K562 (cell line): ENCODE measurements around the gene WDR31. TPM values are rescaled to one million over a fixed set of nuclear protein-coding genes. Genes with fewer than 3 reads are reported as not detected.

Source experiments
- KDM5B ChIP-seq: fragments of 200-600 bp; sonication (generic); IDR thresholded peaks from 2 replicates; pipeline ENCODE4 v1.6.1; 2012; ENCODE audit warnings: low read depth, mild to moderate bottlenecking, moderate library complexity, low read length, control low read depth, inconsistent platforms; ENCODE audit not compliant: insufficient replicate concordance
- KLF13 ChIP-seq: fragments of 450-650 bp; IDR thresholded peaks from 2 replicates; pipeline ENCODE4 v1.6.1; 2016; ENCODE audit warnings: missing genetic modification characterization, low read depth, mild to moderate bottlenecking, missing compliant biosample characterization, moderate library complexity, borderline replicate concordance
- MNT ChIP-seq, 2 experiments: fragments of 450-650 bp; conservative IDR thresholded peaks; 2 replicates each; pipeline ENCODE4 v1.6.1; 2017; ENCODE audit warnings: mild to moderate bottlenecking in 2 of 2, moderate library complexity in 2 of 2
- NR1H2 ChIP-seq: sonication (generic); formaldehyde crosslinking; IDR thresholded peaks from 2 replicates; pipeline ENCODE4 v1.4.0; 2020; ENCODE audit warnings: mild to moderate bottlenecking, missing genetic modification reagents
- NRF1 ChIP-seq, 2 experiments: fragments of 450-650 bp; IDR thresholded peaks in 1 of 2; conservative IDR thresholded peaks in 1 of 2; 2 replicates each; pipeline ENCODE4 v1.6.1; 2014; ENCODE audit warnings: mild to moderate bottlenecking in 2 of 2
- PCBP1 ChIP-seq: fragments of 200-400 bp; formaldehyde crosslinking; IDR thresholded peaks from 2 replicates; pipeline ENCODE4 v1.6.1; 2018; ENCODE audit warnings: mild to moderate bottlenecking, low read depth, low read length; ENCODE audit not compliant: poor library complexity, severe bottlenecking
- PHF20 ChIP-seq: fragments of 450-650 bp; IDR thresholded peaks from 2 replicates; pipeline ENCODE4 v1.6.1; 2018; ENCODE audit not compliant: partially characterized antibody
- POLR2H ChIP-seq: IDR thresholded peaks from 2 replicates; pipeline ENCODE4 v1.6.1; 2016; ENCODE audit warnings: missing genetic modification characterization, low read depth, mild to moderate bottlenecking, control low read depth, missing compliant biosample characterization, moderate library complexity
- SMAD3 ChIP-seq: fragments of 450-650 bp; formaldehyde crosslinking; conservative IDR thresholded peaks from 2 replicates; pipeline ENCODE4 v1.4.0; 2020; ENCODE audit warnings: mild to moderate bottlenecking
- SRF ChIP-seq, 2 experiments: fragments of 250-450, 450-650 bp in 1 of 2; sonication (Bioruptor Pico) in 1 of 2; sonication (generic) in 1 of 2; formaldehyde crosslinking; IDR thresholded peaks; 2 replicates each; pipeline versions ENCODE4 v1.5.0 to v1.5.1; 2020 to 2022; ENCODE audit warnings: mild to moderate bottlenecking in 1 of 2, missing genetic modification reagents in 1 of 2
- STAT5A ChIP-seq: IDR thresholded peaks from 2 replicates; pipeline ENCODE4 v1.6.1; 2012; ENCODE audit warnings: low read length, inconsistent platforms, borderline replicate concordance
- ZBTB12 ChIP-seq: fragments of 250-450 bp; sonication (Bioruptor Pico); IDR thresholded peaks from 2 replicates; pipeline ENCODE4 v1.4.0; 2020
- ZNF408 ChIP-seq: fragments of 250-450 bp; sonication (Bioruptor Pico); IDR thresholded peaks from 2 replicates; pipeline ENCODE4 v1.4.0; 2020; ENCODE audit warnings: low read depth, mild to moderate bottlenecking, moderate library complexity
- ZNF512 ChIP-seq: IDR thresholded peaks from 2 replicates; pipeline ENCODE4 v1.6.1; 2016; ENCODE audit warnings: missing genetic modification characterization, missing compliant biosample characterization
- ZNF717 ChIP-seq: fragments of 250-450 bp; sonication (Bioruptor Pico); IDR thresholded peaks from 2 replicates; pipeline ENCODE4 v1.5.0; 2021
- ZNF79 ChIP-seq: fragments of 250-450 bp; sonication (Bioruptor Pico); IDR thresholded peaks from 2 replicates; pipeline ENCODE4 v1.4.0; 2020; ENCODE audit warnings: low read depth, mild to moderate bottlenecking, moderate library complexity
- polyA plus RNA-seq, 8 experiments: library from polyadenylated mRNA; depleted of rRNA in 4 of 8; stranded (reverse) in 5 of 8; unstranded in 3 of 8; fragments of >200 nt; fragmentation: Nextera tagmentation in 2 of 8; fragmentation: Illumina TruSeq in 1 of 8; extraction: Ambion mirVana in 2 of 8; extraction: Trizol in 1 of 8; gene quantifications; 2 replicates each; pipeline versions ENCODE4 v1.2.1 to v1.2.3, GENCODE V29; 2011 to 2014; ENCODE audit warnings: inconsistent platforms in 1 of 8, missing spikeins in 1 of 8
- total RNA-seq, 7 experiments: library from RNA; depleted of rRNA in 6 of 7; stranded (reverse); fragments of >200 nt in 6 of 7; fragmentation: Illumina TruSeq in 2 of 7; extraction: Trizol in 2 of 7; gene quantifications; 2 replicates each; pipeline versions ENCODE4 v1.2.1 to v1.2.3, GENCODE V29; 2011 to 2021; ENCODE audit warnings: low replicate concordance in 1 of 7
- TF ChIP-seq, protein P1 (sequence below): fragments of 250-450 bp; sonication (Bioruptor Pico); IDR thresholded peaks from 2 replicates; pipeline ENCODE4 v1.4.0; 2020; ENCODE audit warnings: mild to moderate bottlenecking
- TF ChIP-seq, protein P2 (sequence below): fragments of 200-800 bp; sonication (Bioruptor generic); IDR thresholded peaks from 2 replicates; pipeline ENCODE4 v1.6.1; 2017; ENCODE audit warnings: missing genetic modification characterization, missing compliant biosample characterization

Gene WDR31
- total and polyA plus RNA-seq, 9 of the 15 experiments (the other 6 are each of a cell fraction or from before 2014, with no cell fraction given), result 0.35 to 1.8 (median 0.95) TPM

DNA sequence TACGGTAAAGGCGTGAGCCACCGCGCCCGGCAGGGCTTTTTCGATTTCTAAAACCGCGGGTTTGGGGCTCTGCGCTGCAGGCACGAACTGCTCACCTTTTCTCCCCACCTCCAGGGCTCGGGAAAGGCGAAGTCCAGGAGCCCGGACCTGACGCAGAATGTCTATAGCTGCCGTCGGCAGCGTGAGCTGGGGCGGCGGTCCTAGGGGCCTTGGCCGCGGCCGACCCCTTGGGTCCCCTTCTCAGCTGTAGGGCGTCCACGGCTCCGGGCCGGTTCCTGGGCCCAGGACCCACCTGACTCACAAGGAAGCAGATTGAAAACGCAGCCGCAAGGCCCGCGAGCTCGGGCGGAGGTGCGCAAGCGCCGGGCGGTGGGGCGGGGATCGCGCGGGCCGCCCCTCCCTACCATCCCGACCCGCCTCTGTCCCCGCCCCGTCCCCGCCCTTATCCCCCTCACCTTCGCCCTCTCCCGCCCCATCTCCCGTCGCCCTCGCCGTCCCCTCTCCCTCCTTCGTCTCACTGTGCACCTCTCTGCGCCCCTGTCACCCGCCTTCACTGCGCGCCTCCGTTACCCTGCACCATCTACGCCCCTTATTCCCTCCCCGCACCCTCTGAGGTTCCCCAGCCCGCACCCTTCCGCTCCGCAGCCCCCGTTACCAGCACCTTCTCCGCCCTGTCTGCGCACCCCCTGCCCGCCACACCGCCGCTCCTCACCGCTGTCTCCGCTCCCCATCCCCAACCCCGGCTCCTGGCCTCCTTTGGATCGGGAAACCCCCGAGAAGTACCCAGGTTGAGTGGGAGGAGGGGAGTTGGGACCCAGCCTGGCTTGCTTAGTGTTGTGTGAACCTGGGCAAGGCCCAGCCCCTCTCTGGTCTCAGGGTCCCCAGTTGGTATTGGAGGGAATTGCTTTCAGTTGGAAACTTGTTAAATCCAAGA is 36.8 kb upstream of the WDR31 start, which contains the start of gene HDHD3 (continued):
- no peak for TF ChIP-seq ZNF79 (CRISPR knock-in tag)
- TF ChIP-seq, protein P1, sequence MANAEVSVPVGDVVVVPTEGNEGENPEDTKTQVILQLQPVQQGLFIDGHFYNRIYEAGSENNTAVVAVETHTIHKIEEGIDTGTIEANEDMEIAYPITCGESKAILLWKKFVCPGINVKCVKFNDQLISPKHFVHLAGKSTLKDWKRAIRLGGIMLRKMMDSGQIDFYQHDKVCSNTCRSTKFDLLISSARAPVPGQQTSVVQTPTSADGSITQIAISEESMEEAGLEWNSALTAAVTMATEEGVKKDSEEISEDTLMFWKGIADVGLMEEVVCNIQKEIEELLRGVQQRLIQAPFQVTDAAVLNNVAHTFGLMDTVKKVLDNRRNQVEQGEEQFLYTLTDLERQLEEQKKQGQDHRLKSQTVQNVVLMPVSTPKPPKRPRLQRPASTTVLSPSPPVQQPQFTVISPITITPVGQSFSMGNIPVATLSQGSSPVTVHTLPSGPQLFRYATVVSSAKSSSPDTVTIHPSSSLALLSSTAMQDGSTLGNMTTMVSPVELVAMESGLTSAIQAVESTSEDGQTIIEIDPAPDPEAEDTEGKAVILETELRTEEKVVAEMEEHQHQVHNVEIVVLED (CRISPR knock-in tag), result no peak
- TF ChIP-seq STAT5A, result no peak
- TF ChIP-seq ZNF512 (tag), result no peak
- no peak for TF ChIP-seq ZBTB12
- TF ChIP-seq SRF (CRISPR knock-in tag; IDR thresholded peaks at IDR 0.05), result 0 out of 4 replicates have a peak, but pooled peaks of 1 of the 2 experiments have one; percentile 20
- no peak for TF ChIP-seq MNT (conservative IDR thresholded peaks at IDR 0.05)
- TF ChIP-seq PHF20, result peak; percentile 2
- peak; percentile 92 to 93 for TF ChIP-seq NRF1 (conservative IDR thresholded peaks at IDR 0.05 in 1 of 2, IDR thresholded peaks at IDR 0.05 in 1 of 2)
- 0 out of 2 replicates have a peak, but pooled peaks have one; percentile 58 for TF ChIP-seq POLR2H (tag)
- TF ChIP-seq ZNF717 (CRISPR knock-in tag), result no peak
- TF ChIP-seq PCBP1, result peak; percentile 49
- TF ChIP-seq SMAD3, result no peak
- TF ChIP-seq NR1H2 (CRISPR knock-in tag), result 0 out of 2 replicates have a peak, but pooled peaks have one; percentile 43
- TF ChIP-seq KDM5B, result peak; percentile 56
- TF ChIP-seq KLF13, result no peak
- TF ChIP-seq, protein P2, sequence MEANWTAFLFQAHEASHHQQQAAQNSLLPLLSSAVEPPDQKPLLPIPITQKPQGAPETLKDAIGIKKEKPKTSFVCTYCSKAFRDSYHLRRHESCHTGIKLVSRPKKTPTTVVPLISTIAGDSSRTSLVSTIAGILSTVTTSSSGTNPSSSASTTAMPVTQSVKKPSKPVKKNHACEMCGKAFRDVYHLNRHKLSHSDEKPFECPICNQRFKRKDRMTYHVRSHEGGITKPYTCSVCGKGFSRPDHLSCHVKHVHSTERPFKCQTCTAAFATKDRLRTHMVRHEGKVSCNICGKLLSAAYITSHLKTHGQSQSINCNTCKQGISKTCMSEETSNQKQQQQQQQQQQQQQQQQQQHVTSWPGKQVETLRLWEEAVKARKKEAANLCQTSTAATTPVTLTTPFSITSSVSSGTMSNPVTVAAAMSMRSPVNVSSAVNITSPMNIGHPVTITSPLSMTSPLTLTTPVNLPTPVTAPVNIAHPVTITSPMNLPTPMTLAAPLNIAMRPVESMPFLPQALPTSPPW (CRISPR knock-in tag), result peak; percentile 76
- TF ChIP-seq ZNF408 (CRISPR knock-in tag), result no peak
